GM19467 (cell line): ENCODE measurements around the gene LYPD5.
A peak's percentile ranks its signal among the peaks of the same experiment; 100 is the strongest.
"Not testable (repeated sequence)": the region's sequence is repeated elsewhere in the genome, so short reads cannot be mapped to it uniquely, and the experiment has no call there.

Source experiments
- ATAC-seq: cut with Tn5 transposase; IDR thresholded peaks from one replicate; pipeline ENCODE4 v1.9.1; 2021; ENCODE audit warnings: mild to moderate bottlenecking, moderate library complexity; ENCODE audit not compliant: unreplicated experiment

Gene LYPD5, protein sequence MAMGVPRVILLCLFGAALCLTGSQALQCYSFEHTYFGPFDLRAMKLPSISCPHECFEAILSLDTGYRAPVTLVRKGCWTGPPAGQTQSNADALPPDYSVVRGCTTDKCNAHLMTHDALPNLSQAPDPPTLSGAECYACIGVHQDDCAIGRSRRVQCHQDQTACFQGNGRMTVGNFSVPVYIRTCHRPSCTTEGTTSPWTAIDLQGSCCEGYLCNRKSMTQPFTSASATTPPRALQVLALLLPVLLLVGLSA

GRCh38 chr19:43802216-43802951 lies at the start of gene LYPD5:
TSS of gene LYPD5 (minus strand) at chr19:43802447. CDS start at chr19:43802380, 67 bp downstream.
- no peak for ATAC-seq

DNA sequence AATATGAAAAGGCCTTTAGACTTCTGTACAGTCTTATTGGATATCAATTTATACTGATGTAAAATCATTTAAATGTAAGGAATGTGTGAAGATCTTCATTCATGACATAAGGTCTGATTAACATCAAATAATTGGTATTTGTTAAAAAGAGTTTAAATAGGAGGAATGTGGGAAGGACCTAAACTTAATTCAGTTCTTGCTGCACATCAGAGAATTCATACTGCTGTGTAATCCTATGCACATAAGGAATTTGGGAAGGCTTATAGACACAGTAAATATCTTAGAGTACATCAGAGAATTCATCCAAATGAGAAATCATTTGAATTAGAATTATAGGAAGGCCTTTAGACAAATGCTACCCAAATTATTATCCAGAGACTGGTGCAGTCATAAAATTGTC lies 46.6 kb upstream of the LYPD5 start:
- no peak for ATAC-seq

- no peak for ATAC-seq
Measured at GRCh38 chr19:43847884-43848283, 45.6 kb upstream of the LYPD5 start.

DNA sequence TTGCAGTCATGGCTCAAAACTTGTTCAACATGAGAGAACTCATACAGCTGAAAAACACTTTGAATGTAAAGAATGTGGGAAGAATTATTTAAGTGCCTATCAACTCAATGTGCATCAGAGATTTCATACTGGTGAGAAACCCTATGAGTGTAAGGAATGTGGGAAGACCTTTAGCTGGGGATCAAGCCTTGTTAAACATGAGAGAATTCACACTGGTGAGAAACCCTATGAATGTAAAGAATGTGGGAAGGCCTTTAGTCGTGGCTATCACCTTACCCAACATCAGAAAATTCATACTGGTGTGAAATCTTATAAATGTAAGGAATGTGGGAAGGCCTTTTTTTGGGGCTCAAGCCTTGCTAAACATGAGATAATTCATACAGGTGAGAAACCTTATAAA lies 45.0 kb upstream of the LYPD5 start:
- ATAC-seq, result no peak

- no peak for ATAC-seq
Measured at GRCh38 chr19:43842007-43842406, 39.8 kb upstream of the LYPD5 start.

DNA sequence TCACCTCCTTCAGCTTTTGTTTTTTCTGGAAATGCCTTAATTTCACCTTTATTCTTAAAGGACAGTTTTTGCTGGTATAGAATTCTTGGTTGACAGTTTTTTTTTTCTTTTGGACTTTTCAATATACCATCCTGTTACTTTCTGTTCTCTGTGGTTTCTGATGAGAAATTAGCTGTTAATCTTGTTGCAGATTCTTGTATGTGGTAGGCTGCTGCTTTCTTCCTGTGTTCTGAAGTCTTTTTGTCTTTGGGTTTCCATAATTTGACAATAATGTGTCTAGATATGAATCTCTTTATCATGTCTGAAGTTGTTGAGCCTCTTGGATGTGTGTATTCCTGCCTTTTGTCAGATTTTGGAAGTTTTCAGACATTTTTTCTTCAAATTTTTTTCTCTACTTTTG lies 36.9 kb upstream of the LYPD5 start:
- ATAC-seq, result no peak

GRCh38 chr19:43826787-43827754 lies 24.8 kb upstream of the LYPD5 start, which contains the start of gene ZNF283:
TSS of gene ZNF283 (plus strand) at chr19:43827321. CDS start at chr19:43833505, 6,184 bp downstream.
- peak; percentile 80 for ATAC-seq

- not testable (repeated sequence) for ATAC-seq
Measured at GRCh38 chr19:43824572-43824971, 22.3 kb upstream of the LYPD5 start.

GRCh38 chr19:43823856-43824255 lies 21.6 kb upstream of the LYPD5 start:
- ATAC-seq, result not testable (repeated sequence)

DNA sequence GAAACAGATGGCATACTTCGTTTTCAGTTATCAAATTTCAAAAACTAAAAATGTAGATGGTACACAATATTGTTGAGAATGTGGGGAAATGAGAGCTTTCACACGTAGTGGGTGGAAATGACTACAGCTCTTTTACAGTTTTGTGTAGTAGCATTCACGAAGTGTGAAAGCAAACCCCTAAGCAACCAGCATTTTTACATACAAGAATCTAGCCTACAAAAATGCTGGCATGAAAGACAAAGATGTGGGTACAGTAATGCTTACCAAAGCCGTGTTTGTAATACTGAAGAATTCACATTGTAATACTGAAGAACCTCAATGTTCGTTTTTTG lies 18.6 kb upstream of the LYPD5 start:
- ATAC-seq, result no peak

GRCh38 chr19:43820098-43820883 lies 18.0 kb upstream of the LYPD5 start:
- no peak for ATAC-seq

GRCh38 chr19:43818500-43818899 lies 16.3 kb upstream of the LYPD5 start:
- no peak for ATAC-seq

- not testable (repeated sequence) for ATAC-seq
Measured at GRCh38 chr19:43817454-43817853, 15.2 kb upstream of the LYPD5 start.

DNA sequence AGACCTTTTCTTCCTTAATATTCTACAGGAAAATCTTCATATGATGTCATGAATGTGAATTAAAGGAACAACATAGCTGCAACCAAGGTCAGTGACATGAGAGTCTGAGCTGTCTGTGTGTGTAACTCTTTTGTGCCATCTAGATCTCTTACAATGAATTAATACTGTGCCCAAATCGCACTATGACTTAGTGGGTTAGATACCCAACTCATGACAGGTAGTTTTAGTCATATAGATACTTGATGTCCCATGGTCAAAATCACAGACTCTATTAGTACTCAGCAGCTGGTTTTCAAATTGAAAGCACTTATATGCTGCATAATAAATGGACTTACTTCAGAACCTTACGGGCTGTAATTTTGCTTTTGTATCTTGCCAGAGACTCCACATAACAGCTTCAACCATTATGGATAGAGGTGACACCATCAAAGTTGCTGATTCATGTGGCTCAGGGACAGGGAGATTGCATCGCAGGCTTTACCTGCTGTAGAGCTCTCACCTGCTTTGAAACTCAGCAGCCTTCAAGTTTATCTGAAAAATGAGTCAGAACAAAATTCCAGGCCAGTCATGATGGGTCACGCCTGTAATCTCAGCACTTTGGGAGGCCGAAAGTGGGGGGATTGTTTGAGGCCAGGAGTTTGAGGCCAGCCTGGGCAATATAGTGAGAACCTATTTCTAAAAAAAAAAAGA lies 12.6 kb upstream of the LYPD5 start:
- no peak for ATAC-seq

DNA sequence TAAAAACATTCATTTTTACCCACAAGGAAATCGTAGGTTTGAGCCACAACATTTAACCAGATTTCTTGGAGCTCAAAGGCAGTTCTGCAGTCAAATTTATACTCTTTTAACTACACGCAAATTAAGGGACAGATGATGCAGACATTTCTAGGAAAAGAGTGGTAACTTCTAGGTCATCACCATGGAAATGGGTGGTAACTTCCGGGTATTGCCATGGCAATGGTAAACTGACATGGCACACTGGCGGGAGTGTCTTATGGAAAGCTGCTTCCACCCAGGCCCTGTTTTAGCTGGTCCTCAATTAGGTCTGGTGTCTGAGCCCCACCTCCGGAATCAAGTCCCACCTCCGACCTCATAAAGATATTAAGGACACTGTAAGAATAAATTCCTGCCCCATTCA lies 10.4 kb upstream of the LYPD5 start:
- ATAC-seq, result no peak

- no peak for ATAC-seq
Measured at GRCh38 chr19:43812259-43812658, 10.0 kb upstream of the LYPD5 start.

DNA sequence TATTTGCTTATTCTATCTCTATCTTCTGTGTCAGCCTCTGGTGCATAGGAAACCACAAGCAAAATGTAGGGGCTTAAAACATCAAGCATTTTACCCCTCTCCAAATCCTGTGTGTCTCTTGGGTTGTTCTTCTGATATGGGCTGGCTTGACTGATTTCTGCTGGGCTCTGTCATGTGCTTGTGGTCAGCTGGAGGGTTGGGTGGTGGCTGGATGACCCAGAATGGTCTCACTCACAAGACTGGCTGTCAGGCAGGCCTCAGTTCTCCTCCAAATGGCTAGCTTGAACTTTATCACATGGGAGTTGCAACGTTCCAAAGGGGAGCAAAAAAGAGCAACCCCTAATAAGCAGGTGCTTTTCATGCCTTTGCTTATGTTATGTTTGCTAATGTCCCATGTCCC lies 9.6 kb upstream of the LYPD5 start:
- ATAC-seq, result no peak

DNA sequence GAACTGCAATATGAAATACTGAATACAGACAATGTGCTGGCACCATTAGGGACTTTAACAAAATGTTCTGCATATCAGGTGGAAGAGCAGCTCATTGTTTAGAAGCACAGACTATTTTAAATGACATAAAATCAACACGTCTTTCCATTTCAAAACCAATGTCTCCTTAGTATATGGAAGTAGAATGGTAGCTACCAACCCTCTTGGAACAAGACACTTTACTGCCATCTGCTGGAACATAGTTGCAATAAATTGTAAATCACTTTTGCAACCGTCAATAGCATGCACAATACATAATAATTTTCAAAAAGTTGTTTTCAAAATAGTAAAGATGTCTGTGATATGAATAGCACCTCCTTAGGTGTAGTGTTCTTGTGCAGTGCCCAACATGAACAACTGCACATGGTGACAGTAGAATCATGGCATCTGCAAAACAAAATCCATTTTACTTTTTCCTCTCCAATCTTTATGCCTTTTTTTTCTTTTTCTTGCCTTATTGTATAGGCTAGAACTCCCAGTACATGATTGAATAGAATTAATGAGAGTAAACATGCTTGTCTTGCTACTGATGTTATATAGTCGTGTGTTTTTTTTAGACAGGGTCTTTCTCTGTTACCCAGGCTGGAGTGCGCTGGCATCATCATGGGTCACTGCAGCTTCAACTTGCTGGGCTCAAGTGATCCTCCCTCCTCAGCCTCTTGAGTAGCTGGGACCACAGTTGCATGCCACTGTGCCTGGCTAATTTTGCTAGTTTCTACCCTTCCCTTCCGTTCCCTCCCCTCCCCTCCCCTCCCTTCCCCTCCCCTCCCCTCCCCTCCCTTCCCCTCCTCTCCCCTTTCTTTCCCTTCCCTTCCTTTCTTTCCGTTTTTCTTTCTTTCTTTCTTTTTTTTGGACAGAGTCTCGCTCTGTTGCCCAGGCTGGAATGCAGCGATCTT lies 7.8 kb upstream of the LYPD5 start:
- no peak for ATAC-seq

- ATAC-seq, result no peak
Measured at GRCh38 chr19:43807651-43808050, 5.4 kb upstream of the LYPD5 start.
